Measurements from ENCODE around the gene ORAI3. TPM values are rescaled to one million over a fixed set of nuclear protein-coding genes. Genes with fewer than 3 reads are reported as not detected.

ORAI3 gene
- total and polyA plus RNA-seq, 2 of the 13 experiments (the other 11 are each of a cell fraction or from before 2014, with no cell fraction given): 11.4 to 32.0 TPM

- TF ChIP-seq HNRNPH1 (optimal IDR thresholded peaks at IDR 0.05; ENCODE audit: low read depth, low read length): no peak
- TF ChIP-seq JUN (CRISPR knock-in tag; IDR thresholded peaks at IDR 0.05): no peak
- TF ChIP-seq PAF1 (CRISPR knock-in tag; IDR thresholded peaks at IDR 0.05): no peak
- no peak for TF ChIP-seq ZNF703 (CRISPR knock-in tag; IDR thresholded peaks at IDR 0.05; ENCODE audit: borderline replicate concordance)
- no peak for TF ChIP-seq KDM1A (CRISPR knock-in tag; IDR thresholded peaks at IDR 0.05)
- TF ChIP-seq CENPX (CRISPR knock-in tag; IDR thresholded peaks at IDR 0.05): no peak
- no peak for TF ChIP-seq ZSCAN12 (CRISPR knock-in tag; IDR thresholded peaks at IDR 0.05)
- TF ChIP-seq ZBTB40 (IDR thresholded peaks at IDR 0.05): no peak
- TF ChIP-seq ZBTB40 (CRISPR knock-in tag; IDR thresholded peaks at IDR 0.05): no peak
- TF ChIP-seq SAFB2 (CRISPR knock-in tag; IDR thresholded peaks at IDR 0.05; ENCODE audit: borderline replicate concordance, low read depth): 0 out of 2 replicates have a peak, but pooled peaks have one; percentile 5
- TF ChIP-seq EED (CRISPR knock-in tag; IDR thresholded peaks at IDR 0.05): no peak
- no peak for TF ChIP-seq POGK (CRISPR knock-in tag; conservative IDR thresholded peaks at IDR 0.05)
- TF ChIP-seq ZNF17 (CRISPR knock-in tag; IDR thresholded peaks at IDR 0.05): no peak
- TF ChIP-seq FOXP1 (IDR thresholded peaks at IDR 0.05): no peak
- no peak for TF ChIP-seq FOXP1 (CRISPR knock-in tag; IDR thresholded peaks at IDR 0.05)
- TF ChIP-seq ZNF264 (CRISPR knock-in tag; IDR thresholded peaks at IDR 0.05): no peak
- TF ChIP-seq CREBL2 (CRISPR knock-in tag; IDR thresholded peaks at IDR 0.05; ENCODE audit: borderline replicate concordance): no peak
- 0 out of 2 replicates have a peak, but pooled peaks have one; percentile 41 for TF ChIP-seq CHCHD3 (CRISPR knock-in tag; IDR thresholded peaks at IDR 0.05)
- no peak for TF ChIP-seq SOX6 (IDR thresholded peaks at IDR 0.05)
- 0 out of 2 replicates have a peak, but pooled peaks have one; percentile 4 for TF ChIP-seq SOX6 (CRISPR knock-in tag; IDR thresholded peaks at IDR 0.05)
- TF ChIP-seq ZNF841 (CRISPR knock-in tag; IDR thresholded peaks at IDR 0.05; ENCODE audit: borderline replicate concordance): no peak
- peak; percentile 68; the same call in 1 of the 2 replicates for TF ChIP-seq MATR3 (CRISPR knock-in tag; IDR thresholded peaks at IDR 0.05)
Observed at GRCh38 chr16:31002250-31002700, 53.4 kb downstream of the ORAI3 start (continued).
